ENCODE measurements around the gene NDUFS7.

The NDUFS7 gene

DNA sequence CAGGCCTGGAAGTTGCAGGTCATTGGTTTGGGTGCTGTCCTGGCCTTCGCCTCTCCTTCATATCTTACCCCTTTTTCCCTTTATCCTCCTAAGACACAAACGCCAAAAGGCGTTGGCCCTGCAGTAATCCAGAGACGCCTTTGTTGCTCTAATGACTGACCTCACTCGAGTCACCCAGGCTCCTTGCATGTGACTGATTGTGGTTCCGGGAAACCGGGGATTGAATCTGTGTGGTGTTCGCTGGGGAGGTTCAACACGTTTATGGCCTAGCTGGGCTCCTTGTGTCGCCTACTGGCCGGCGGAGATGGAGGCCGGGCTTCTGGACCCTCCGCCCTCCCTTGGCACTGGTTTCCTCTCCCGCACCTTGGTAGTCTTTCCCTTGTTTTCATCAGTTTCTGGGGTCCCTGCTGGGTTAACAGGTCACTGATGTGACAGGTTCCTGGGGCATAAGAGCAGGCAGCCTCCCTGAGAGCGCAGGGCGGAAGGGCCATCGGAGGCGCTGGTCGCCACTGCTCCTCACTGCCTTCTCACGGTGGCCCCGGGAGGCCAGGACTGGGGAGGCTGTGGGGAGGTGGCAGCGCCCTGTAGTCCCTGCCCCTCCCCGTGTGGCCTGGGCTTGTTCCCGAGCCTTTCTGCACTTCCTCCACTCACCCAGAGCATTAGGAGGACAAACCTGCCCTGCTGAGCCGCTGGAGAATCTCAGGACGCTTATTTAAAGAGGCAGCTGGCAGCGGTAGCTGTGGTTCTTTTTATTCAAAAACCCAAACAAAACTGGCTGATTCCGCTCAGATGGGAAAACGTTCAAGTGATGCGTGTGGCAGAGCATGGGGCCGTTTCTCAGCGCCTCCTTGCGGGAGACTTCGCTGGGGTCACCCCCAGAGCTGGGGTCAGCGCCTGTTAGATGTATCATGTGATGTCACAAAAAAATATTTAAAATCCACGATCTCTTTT is 18.1 kb upstream of the NDUFS7 start:
- DNase-seq: no peak

DNA sequence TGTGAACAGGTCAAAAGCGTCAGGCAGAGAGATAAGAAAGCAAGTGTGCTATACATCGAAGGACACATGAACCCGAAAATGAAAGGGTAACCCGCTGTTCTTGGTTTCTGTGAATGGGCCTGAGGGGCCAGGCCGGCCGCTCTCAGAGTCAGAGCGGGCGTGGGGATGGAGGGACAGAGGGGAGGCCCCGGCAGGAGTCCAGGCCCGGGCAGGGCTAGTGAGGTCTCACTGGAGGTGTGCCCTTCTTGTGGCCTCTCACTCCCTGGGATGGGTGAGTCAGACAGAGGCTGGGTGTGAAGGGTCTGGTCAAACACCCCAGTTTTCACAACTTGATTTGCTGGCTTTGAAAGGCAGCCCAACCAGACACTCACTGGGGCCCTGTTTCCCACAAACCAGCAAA is 17.4 kb upstream of the NDUFS7 start:
- DNase-seq: no peak

DNA sequence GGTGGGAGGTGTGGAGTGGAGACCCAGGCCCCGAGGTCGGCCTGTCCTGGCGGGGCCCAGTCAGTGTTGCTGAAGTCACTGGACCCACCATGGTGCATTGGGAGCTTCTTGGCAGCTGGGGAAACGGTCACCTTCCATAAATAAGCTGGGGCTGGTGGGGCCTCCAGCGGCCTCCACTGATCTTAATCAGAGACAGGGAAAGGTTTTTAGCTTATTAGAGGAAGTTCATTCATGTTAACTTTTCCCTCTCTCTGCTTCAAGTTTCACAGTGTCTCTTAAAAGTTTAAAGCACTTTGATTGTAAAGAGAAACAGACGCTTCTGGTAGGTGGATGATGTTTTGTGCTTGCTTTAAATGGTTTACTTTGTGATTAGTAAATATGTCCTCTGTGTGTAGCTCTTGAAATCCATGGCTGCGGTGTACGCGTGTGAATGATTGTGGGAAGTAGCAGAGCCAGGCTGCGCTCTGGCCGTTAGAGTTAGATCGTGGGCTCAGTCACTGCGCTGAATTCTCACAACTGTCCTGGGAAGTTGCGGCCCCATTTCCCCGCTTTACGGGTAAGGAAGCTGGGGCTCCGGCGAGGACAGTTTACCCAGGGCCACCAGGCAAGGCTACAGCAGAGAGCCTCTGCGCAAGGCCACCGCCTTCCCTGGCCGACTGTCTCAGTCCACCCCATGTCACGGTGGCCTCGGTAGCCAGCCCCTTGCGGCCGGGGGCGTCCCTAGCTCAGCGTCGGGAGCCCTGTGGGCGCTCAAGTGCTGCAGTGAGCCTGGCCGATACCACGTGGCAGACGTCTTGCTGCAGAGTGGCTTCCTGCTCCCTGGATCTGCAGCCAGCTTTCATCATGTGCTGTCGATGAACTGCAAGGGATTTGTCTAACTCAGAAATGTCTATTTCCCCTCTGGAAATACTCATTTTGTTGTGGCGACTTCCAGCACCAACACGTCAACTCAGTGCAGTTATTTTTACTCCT is 16.5 kb upstream of the NDUFS7 start:
- no peak for DNase-seq

DNA sequence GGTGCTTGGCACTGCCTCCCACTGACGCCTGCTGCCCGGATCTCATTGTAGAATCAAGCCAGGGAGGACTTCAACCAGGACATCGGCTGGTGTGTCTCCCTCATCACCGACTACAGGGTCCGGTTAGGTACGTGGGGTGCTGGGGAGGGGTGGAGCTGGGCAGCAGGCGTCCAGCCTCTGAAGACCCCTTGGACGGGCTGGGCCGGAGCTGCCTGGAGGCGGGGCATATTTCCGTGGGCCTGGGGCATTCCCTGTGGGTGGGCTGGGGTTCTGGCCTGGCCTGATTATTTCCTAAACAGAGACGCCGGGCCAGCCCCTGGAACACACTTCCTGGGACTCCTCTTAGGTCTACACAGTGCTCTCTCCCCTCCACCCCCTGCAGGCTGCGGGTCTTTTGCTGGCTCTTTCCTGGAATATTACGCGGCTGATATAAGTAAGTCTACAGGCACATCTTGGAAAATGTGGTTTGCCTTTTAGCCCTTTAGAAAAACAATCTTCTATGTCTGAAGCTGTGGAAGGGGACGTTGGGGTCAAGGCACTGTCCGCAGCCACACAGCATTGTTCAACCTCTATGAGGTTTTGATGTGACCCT is 14.4 kb upstream of the NDUFS7 start:
- DNase-seq: no peak

DNA sequence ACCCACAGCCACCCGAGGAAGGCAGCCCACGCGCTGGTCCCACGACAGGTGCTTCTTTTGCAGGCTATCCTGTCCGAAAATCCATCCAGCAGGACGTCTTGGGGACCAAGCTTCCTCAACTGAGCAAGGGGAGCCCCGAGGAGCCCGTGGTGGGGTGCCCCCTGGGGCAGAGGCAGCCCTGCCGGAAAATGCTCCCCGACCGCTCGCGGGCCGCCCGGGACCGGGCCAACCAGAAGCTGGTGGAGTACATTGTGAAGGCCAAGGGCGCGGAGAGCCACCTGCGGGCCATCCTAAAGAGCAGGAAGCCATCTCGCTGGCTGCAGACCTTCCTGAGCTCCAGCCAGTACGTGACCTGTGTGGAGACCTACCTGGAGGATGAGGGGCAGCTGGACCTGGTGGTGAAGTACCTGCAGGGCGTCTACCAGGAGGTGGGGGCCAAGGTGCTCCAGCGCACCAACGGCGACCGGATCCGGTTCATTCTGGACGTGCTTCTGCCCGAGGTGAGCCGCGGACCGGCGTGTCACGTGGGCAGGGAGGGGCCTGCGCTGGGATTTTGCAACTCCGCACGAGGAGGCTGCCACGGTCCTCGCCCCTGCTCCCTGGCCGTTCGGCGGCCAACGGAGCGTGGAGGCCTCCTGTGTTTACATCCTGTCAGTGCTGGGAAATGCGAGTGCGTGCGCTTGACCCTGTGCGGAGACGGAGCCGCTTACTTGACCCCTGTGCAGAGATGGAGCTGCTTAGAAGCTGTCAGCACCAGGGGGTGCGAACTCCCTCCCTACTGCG is 12.9 kb upstream of the NDUFS7 start:
- no peak for DNase-seq

DNA sequence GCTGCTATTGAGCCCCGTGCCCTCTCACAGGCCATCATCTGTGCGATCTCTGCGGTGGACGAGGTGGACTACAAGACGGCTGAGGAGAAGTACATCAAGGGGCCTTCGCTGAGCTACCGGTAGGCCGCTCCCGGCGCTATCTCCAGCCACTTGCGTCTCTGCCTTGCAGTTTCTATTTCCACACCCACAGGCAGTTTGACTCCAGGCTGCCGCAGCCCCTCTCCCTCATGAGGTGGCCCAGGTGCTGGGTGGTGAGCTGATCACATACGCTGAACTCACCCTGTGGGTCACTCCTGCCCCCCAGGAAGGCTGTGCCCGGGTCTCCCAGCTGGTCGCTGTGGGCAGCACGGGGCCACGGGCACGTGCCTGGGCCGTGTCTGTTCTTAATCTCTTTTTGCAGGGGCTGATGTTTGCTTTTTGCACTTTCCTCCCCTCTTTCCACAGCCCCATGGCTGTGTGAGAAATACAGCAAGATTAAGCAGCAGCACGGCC is 10.6 kb upstream of the NDUFS7 start:
- no peak for DNase-seq

GRCh38 chr19:1373534-1374249 is 10.0 kb upstream of the NDUFS7 start:
- DNase-seq: no peak

DNA sequence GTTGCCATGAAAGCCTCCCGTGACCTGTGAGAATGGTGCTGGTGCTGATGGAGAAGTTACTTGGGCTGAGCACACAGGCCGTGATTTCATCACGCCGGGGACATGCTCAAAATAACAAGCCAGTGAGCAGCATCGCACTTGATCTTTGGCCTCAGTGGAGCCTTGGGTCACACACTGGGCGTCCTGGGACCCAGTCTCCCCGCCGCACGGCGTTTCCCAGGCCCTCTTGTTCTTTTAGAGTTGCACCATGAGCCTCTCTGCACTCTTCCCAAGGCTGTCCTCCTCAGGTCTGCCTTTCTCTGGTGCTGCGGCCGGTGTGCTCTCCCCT is 9.5 kb upstream of the NDUFS7 start:
- no peak for DNase-seq

DNA sequence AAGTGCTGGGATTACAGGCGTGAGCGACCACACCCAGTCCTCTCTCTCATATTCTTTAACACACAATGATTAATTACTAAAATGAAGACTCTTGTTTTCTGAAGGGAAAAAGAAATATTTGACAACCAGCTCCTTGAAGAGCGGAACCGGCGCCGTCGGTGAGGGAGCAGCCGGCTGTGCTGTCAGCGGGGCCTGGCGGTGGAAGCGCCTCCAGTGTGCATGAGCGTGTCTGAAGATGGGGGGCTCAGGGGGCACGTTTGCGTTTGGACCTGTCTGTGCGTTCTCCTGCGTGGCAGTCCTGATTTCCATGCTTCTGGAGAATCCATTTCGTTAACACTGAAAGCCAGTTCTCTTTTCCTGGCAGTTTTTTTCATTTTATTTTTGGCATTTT is 7.3 kb upstream of the NDUFS7 start:
- no peak for DNase-seq

DNA sequence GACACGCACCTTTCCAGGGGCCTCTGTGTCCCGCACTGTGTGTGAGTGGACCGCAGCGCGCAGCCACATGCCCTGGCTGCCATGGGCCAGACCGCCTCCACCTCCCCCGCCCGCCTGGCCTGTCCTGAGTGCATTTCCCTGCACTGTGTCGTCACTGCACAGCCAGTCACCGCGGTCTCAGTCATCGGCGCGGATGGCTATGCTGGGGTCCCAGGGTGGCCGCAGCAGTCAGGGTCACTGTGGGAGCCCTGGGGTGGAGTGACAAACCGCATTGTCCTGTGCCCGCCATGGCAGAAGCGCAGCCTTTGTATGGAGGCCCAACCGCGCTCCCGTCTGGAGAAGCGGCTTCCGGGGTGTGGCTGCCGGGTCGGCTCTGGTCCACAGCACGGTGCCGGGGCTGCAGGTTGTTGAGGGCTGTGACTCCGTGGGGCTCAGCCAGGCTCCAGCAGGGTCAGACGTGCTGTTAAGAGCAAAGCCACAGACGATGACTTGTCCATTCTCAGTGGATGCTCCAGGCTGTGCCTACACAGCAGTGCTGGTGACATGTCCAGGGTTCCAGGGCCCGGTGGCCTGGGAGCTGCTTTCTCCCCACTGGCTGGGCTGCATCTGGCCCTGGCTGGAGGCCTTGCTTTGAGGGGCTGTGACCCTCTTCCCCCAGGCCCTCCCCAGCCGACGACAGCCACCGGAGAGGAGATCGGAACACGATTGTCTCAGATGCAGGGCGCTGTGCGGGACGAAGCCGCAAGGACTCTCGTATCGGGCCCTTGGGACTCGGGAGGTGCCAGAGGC is 6.3 kb upstream of the NDUFS7 start:
- no peak for DNase-seq

- DNase-seq: no peak
Measured at GRCh38 chr19:1377965-1378785, 5.5 kb upstream of the NDUFS7 start.

DNA sequence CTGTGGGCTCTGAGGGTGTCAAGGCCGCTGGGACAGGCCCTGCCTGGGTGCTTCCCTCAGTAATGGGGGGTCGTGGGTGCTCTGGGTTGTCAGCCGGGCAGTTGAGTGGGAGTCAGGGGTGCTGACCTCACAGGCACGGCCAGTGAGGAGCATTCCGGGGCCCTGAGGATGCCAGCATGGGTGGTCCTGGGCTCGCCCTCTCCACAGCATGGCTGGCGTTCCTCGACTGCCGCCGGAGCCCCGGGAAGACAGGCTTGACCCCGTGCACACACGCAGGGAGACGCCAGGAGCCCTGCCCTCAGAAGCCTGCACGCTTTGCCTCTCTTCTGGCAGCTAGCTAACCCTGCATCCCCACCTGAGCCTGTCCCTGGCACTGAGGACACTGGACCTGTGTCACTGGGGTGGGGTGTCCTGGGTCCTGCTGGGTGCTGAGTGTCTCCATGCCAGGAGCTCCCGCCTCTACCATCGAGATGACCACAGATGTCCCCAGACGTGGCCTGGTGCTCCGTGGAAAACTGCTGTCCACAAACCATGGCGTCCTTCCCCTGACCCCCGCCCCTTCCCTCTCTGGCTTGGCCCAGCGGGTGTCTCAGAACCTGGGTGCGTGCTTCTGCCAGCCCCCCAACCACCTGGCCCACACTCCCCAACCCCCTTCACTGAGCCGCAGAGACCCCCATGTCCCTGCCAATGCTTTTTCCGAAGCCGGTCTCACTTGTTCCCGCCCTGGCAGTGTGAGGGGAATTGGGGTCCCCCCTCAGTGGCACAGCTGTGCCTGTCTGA is 4.4 kb upstream of the NDUFS7 start:
- no peak for DNase-seq

- no peak for DNase-seq
Measured at GRCh38 chr19:1379961-1380489, 3.7 kb upstream of the NDUFS7 start.

DNA sequence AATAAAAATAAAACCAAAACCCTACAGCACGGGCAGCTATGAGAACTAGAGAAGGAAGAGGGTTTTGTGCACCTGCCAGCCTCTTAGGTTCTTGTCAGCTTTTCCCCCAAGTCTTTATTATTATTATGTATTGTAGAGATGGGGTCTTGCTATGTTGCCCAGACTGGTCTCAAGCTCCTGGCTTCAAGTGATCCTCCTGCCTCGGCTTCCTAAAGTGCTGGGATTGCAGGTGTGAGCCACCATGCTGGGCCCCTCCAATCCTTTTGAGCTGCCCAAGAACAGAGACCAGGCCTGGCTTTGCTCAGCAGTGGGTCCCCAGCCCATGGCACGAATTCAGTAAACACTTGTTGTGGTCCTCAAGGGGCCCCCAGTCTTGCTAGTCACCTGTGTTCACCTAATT is 1.5 kb upstream of the NDUFS7 start:
- DNase-seq: no peak

DNA sequence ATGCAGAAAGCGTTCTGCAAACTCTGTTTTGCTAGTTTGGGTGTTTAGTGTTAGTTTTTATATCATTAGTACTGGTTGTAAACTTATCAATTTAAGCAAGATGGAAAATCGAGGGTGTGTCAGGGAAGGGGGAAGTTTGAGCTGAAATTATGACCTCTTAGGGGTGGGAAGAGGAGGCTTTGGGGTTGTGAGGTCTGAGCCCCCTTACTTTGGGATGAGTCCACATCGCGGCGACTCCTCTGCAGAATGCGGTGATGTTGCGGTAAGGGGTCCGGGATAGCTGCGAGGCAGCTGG is 743 bp upstream of the NDUFS7 start:
- DNase-seq: no peak

- DNase-seq: no peak
Measured at GRCh38 chr19:1384085-1384462, 367 bp downstream of the NDUFS7 start.

GRCh38 chr19:1384478-1385110 is 887 bp downstream of the NDUFS7 start:
- DNase-seq: no peak

DNA sequence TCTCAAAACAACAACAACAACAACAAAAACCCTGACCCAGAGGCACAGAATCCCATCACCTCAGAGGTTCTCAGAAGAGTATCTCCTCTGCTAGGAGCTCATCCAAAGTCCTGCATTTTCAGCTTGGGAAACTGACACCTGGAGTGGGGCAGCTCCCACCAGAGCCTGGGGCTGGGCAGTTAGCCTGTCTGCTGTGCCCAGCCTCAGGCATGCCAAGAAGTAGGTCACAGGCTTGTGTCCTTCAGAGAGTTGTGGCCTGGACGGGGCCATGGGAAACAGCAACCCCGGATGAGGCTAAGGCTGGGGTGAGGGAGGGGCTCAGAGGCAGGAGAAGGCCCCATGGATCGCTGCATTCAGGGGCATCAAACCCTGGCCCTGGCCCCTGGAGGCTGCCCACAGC is 2.1 kb downstream of the NDUFS7 start:
- DNase-seq: no peak
